NK-92 (cell line): ENCODE measurements around the gene TUBB2B.
"Not testable (repeated sequence)": the region's sequence is repeated elsewhere in the genome, so short reads cannot be mapped to it uniquely, and the experiment has no call there.

ENCODE experiments used
- DNase-seq: peaks from one replicate; lab custom pipeline; 2025; ENCODE audit not compliant: unreplicated experiment; lab: John Stamatoyannopoulos, UW

Gene TUBB2B

GRCh38 chr6:3212261-3212660, 15.2 kb downstream of the TUBB2B start:
- DNase-seq, result no peak

GRCh38 chr6:3211681-3212080, 15.8 kb downstream of the TUBB2B start:
- no peak for DNase-seq

- no peak for DNase-seq
Measured at GRCh38 chr6:3210024-3210610, 17.3 kb downstream of the TUBB2B start.

GRCh38 chr6:3209114-3210023, 18.1 kb downstream of the TUBB2B start:
- DNase-seq, result no peak

GRCh38 chr6:3208775-3209113, 18.7 kb downstream of the TUBB2B start:
- no peak for DNase-seq

- no peak for DNase-seq
Measured at GRCh38 chr6:3208098-3208774, 19.2 kb downstream of the TUBB2B start.

- no peak for DNase-seq
Measured at GRCh38 chr6:3206339-3207015, 21.0 kb downstream of the TUBB2B start.

GRCh38 chr6:3205913-3206312, 21.5 kb downstream of the TUBB2B start:
- no peak for DNase-seq

- no peak for DNase-seq
Measured at GRCh38 chr6:3204921-3205320, 22.5 kb downstream of the TUBB2B start.

- no peak for DNase-seq
Measured at GRCh38 chr6:3202999-3203696, 24.3 kb downstream of the TUBB2B start.

- no peak for DNase-seq
Measured at GRCh38 chr6:3201388-3201787, 26.1 kb downstream of the TUBB2B start.

GRCh38 chr6:3200682-3201081, 26.8 kb downstream of the TUBB2B start:
- no peak for DNase-seq

- no peak for DNase-seq
Measured at GRCh38 chr6:3199382-3199781, 28.1 kb downstream of the TUBB2B start.

- DNase-seq, result not testable (repeated sequence)
Measured at GRCh38 chr6:3197734-3198133, 29.7 kb downstream of the TUBB2B start.

GRCh38 chr6:3196770-3197169, 30.7 kb downstream of the TUBB2B start:
- DNase-seq, result no peak

- DNase-seq, result no peak
Measured at GRCh38 chr6:3195695-3196497, 31.6 kb downstream of the TUBB2B start.

GRCh38 chr6:3195420-3195694, 32.1 kb downstream of the TUBB2B start:
- DNase-seq, result no peak

GRCh38 chr6:3194535-3195419, 32.7 kb downstream of the TUBB2B start:
- DNase-seq, result no peak

- no peak for DNase-seq
Measured at GRCh38 chr6:3193102-3193849, 34.2 kb downstream of the TUBB2B start.
